Inferior parietal cortex (tissue), 1 donor: ENCODE measurements around the gene MRPL10.

Experiments
- DNase-seq: peaks from one replicate; pipeline ENCODE4 v3.0.0-alpha.2; 2016; ENCODE audit errors: extremely low spot score

The MRPL10 gene

DNA sequence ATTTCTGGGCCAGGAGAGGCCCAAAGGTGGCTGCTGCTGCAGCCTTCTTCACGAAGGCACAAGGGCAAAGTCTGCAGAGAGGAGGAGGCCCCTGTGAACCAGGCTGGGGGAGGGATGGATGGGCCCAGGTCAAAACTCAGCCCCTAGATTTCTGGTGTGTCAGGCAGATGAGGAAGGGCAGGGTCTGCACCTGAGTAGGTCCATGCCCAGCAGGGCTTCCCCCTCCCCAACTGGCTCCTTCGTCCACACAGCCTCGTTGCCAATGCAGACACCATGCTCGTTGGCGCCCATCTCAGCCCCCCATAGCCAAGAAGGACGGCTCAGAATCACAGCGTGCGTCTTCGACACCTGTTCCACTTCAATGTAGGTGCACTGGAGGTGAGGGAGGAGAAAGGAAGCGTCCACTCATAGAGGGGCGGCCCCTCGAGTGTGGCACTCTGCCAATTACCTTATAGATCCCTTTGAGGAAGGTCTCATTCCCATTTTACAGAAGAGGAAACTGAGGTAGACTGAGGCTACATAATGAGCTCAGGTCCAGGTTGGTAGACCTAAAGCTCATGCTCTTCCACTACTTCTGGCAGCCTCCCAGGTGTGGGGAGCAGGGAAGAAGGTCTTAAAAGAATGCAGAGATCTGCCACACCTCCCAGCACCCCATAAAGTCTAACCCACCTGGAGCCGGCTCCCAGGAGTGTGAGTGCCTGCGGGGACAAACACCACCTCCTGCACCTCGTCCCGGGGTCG is 8.8 kb upstream of the MRPL10 start:
- DNase-seq: no peak

DNA sequence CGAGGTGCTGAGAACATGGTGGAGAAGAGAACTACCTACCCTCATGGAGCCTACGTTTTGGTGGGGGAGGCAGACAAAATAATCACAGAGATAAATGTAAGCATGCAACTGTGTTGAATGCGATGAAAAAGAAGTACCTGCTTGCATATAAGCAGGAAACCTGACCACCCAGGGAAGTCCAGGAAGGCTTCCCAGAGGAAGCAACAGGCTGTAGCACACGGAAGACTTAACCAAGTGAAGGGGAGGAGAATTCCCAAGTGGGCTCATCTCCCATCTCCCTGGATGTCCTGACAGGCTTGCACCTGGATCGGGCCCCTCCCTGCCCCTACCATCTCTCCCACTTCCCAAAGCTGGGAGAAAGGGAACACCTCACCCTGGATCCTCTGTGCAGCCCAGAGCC is 7.7 kb upstream of the MRPL10 start:
- no peak for DNase-seq

DNA sequence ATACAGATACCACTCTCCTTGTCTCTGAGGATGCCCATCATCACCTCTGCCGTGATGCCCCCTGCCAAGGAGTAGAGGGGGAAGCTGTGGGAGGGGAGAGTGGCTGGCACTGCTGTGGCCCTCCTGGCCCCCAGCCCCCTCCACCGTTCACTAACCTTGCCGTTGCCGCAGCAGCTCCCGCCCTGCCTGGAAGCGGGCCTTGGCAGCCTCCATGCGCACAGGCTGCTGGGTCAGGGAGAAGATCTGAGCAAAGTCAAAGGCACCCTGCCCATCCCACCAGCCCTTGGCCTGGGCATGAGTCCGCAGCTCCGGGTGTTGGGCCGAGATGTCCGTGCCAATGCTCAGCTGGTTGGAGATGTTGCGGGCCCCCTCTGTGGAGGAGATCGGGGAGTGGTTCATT is 7.3 kb upstream of the MRPL10 start:
- DNase-seq: no peak

DNA sequence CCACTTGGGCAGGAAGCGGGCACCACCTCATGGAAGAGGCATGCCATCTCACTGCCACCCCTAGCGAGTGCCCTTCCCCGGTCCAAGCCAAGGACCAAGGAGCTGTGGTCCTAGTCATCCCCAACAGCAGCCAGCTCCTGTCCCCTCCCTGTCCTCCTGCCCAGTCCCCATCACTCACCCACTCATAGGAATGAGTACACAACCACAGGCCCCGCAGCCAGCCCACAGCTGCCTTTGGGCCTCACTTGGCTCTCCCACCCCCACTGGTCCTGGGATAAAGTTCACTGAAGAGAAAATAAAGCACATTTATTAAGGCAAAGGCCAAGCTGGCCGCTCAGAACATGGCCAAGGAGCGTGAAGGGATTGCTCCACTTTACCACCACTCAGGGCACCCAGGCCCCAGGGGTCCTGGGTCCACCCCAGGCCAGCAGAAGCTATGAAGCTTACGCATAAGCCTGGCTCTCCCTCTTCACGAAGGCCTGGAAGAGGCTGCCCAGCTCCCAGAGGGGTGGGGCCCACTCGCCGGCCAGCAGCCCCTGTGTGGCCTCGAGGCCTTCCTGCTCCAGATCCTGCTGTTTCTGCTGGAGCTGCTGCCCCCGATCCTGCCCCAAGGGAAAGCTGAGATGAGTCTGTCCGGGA is 6.2 kb upstream of the MRPL10 start:
- DNase-seq: no peak

DNA sequence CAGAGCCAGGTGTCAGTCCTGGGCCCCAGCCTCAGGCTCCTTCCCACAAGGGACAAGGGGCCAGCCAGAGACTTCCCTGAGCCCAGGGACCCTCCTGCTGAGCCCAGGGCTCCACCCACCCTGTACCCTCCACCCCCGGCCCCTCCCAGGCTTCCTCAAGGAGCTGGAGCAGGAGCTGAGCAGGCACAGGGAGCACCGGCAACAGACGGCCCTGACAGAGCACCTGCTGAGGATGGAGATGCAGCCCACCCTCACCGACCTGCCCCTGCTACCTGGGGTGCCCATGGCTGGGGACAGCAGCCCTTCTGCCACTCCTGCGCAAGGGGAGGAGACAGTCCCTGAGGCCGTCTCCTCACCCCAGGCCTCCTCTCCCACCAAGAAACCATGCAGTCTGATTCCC is 5.3 kb upstream of the MRPL10 start:
- DNase-seq: no peak

DNA sequence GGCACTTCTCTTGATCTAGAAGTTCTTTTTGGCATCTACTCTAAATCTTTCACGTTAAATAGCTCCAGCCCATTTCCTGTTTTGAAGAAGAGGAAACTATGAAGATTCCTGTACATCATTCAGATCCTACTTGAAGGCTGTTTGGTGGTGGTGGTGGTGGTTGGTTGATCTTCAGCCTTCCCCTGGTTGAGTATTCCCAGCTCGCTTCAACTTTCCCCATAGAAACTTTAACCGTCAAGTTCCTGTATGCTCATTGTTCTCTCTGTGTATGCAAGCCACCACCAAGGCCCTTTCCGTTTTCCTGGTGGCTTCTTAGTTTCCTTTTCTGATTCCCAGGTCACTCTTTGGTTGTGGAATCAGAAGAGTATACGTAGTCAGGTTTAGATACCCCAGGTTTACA is 3.4 kb upstream of the MRPL10 start:
- DNase-seq: no peak

DNA sequence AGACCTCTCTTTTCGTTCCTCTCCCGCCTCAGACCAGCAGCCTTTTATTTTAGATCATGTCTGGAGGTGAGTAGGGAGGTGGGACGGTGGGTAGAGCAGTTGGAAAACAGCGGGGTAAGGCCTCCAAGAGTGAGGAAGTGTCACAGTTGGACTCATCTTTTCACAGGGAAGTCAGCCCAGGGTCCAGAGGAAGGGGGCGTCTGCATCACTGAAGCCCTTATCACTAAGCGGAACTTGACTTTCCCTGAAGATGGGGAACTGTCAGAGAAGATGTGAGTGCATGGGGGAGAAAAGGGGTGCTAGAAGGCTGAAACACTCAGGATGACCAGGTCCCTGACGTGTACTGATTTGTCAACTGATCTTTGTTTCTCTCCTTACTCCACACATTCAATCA is 590 bp upstream of the MRPL10 start:
- no peak for DNase-seq

DNA sequence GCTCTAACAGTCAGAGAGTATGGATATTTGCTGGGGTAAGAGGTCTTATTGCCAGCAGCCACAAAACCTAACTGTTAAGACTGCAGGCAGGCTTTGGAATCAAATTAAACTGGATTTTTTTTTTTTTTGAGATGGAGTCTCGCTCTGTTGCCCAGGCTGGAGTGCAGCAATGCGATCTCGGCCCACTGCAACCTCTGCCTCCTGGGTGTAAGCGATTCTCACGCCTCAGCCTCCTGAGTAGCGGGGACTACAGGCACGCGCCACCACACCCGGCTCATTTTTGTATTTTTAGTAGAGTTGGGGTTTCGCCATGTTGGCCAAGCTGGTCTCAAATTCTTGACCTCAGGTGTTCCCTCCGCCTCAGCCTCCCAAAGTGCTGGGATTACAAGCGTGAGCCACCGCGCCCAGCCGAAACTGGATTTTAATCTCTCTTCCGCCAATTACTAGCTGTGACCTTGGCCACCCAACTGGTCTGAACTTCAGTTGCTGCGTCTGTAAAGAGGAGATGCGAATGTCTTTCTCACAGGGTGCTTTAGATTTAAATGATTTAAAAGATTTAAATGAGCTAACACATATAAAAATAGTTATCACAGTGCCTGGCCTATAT is 842 bp downstream of the MRPL10 start:
- no peak for DNase-seq

DNA sequence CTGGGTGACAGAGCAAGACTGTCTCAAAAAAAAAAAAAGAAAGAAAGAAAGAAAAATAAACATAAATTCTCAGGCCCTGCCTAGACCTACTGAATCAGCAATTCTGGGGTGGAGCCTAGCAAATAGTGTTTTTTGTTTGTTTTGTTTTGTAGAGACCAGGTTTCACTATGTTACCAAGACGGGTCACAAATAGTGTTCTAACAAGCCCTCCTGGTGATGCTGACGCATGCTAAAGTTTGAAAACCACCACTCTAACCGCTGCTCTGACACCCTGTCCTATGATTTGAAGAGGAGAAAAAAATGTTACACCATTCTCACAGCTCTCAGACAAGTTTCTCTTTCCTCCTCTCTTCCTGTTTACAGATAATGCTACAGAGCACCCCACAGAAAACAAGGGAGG is 1.5 kb downstream of the MRPL10 start:
- no peak for DNase-seq

DNA sequence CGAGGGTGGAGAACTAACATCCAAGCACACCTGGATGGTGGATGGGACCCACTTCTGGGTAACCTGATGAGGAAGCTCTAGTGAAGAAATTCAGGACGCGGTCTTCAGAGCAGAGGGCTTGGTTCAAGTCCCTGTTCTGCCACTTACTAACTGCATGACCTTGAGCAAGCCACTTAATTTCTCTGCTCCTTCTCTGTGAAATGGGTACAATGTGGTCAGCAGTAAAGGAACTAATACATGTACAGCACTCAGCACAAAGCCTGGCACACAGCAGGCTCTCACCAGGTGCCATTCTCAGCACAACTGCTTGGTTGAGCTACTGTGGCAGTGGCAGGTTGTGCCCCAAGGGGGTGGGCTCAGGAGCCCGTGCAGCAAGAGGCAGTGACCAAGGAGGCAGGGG is 7.8 kb downstream of the MRPL10 start:
- DNase-seq: no peak

DNA sequence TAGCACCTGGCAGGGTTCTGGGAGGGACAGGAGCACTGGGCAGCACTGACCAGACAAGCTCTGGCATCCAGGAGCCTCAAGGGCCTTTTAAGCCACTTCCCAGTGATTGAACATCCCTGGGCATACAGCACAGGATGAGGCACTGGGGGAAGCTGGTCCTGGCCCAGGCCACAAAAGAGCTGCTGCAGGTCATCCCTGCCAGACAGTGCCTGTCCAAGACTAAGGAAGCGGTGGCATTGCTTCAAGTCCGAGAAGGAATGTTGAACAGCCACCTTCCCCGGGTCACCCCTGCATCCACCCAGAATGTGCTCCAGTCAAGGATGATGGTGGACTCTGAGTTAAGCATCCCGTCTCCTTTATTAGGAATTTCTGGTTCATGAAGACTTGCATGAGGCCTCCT is 8.6 kb downstream of the MRPL10 start:
- no peak for DNase-seq

DNA sequence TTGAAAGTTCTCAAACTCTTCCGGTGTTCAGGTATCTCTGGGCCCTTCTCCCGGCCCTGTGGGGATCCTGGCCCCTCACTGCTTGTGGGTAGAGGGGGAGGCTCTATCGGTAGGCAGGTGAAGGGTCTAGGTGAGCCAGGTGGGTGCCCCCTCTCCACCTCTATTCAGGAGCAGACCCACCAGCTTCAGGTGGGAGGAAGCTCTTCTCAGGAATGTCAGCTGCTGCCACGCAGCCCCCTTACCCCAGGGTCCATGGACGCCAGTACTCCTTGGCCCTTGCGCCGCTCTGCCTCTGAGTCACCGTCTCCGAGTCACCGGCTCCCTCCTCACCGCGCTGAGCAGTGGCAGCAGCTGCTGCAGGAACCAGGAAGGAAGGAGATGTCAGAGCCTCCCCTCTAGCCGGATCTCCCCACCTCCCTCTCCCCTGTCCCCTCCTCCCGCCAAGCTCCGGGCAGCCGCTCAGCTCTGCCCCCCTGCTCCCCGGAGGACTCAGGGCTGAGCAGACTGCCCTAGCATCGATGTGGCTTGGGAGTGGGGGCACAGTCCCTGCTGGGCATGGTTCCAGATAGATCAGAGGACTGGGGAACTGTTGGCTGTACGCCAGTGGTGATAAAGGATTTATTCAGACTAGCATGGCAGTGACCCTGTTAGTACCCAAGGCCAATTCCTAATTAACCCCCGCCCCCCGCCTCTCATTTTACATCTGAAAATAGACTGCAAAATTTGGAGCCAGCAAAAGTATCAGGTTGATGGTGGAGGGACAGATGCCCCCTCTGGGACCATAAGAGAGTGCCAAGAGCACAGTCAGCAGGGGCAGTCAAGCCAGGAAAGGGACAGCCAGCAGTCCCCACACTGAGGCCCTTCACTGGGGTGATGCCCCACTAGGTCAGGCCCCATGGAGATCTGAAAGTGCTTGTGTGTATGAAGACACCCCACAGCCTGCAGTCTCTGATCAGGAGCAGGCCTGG is 9.6 kb downstream of the MRPL10 start, which contains the start of gene OSBPL7:
TSS of gene OSBPL7 (minus strand) at position 371 of the 968 bp plus-strand sequence. CDS start 1,516 bp downstream, outside the sequence.
- DNase-seq: peak; percentile 72

DNA sequence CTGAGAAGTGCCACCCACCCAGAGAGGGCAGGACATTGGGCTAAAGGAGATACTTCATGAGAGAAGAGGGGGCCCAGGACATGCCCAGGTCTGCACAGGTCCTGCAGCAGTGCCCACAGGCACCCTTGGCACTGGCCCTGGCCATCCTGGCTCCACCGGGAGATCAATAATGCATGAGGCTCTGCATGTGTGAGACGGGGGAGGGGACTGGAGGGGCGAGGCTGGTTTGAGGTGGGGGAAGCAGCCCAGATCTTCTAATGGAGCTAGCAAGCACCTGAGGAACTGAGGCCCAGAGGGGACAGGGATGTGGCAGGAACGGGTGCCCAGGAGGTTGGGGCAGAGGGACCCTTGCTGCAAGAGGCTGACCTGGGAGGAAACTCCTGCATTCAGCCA is 10.3 kb downstream of the MRPL10 start:
- no peak for DNase-seq

DNA sequence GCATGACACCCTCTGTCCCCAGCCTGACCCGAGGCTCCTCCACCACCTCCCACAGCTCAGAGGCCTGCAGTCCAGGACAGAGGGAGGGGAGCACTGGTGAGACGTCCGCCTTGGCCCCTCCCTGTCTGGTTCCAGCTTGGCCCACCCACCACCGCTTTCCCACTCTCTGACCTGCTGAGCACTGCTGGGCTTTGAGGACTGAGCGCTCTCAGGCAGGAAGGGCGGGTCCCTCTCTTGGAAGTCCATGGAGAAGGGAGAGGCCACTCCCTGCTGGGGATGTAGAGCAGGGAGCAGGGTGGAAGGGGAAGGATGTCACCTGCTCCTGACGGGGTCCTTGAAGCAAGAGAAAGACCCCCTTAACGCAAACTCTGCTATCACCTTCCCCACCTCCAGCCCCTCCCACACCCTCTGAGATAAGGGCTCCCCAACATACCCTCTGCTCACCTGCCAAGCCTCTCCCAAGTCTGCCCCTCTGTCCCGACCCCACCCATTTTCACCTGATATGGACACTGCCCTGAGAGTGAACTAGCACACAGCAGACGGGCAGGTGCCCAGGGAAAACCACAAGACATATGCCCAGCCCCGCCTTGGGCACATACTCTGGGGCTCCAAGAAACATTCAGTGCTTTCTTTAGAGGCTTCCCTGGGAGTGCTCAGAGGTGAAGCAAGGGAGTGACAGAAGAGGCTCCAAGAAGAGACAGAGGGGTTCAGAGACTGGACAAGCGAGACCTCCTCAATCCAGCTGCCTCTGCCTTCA is 11.1 kb downstream of the MRPL10 start:
- no peak for DNase-seq

DNA sequence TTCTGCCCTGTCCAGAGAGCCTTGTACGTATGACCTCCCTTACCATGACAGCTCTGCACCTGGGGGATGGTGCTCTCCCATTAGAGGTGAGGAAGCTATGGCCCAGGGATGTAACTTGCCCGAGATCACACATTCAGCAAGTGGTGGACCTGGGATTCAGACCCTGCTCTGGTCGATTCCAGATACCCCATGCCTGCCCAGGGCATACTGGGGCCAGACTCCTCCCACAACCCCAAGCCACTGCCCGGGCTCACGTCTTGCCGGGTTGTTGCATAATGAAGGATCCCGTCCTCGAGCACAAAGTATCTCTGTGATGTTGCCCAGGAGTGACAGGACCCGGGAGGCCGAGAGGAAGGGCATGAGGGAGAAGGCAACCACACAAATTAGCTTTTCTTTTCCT is 11.9 kb downstream of the MRPL10 start:
- DNase-seq: no peak

DNA sequence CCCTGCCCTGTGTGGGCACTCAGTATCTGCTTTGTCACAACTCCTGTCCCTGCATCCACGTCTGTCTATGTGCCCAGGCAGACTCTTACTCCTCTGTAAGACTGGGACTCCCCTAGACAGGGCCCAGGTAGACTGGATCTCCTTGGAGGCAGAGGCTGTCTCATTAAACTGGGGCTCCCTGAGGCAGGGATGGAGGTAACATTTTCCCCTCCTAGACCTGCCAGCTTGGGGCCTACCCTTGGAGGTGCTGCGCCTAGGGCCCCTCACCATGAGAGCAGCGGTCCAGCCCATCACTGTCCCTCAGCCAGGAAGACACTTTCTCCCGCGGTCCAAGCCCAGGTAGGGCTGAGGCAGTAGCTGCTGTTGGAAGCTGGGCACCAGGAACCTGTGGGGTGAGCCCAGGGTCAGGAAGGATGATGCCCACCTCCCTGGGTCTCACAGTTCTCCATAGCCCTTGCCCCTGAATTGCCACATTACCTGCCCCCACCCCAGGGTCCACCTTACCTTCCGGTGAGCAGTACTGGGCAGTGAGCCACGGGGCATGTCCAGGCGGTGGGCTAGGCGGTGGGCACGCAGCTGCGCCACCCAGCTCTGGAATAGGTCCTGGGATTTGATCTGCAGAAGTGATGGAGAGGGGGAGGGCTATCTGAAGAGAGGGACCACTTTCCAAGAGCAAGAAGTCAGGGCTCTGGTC is 13.2 kb downstream of the MRPL10 start:
- no peak for DNase-seq

DNA sequence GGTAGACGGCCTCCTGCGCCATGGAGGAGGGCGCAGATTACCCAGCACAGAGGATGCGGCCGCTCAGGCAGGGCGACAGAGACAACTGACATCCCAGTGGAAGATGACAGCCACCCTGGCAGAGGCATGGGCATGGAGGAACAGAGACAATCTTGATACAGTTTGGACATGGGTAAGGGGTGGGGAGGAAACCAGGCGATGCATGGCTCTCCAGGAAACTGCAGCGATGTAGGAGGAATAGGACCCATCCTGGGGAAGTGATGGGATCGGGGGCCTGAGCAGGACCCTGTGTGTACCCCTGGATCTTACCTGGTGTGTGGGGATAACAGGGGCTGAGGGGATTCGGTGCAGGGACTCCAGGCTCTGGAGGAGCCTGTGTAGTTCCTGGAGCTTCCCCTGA is 14.4 kb downstream of the MRPL10 start:
- DNase-seq: no peak

DNA sequence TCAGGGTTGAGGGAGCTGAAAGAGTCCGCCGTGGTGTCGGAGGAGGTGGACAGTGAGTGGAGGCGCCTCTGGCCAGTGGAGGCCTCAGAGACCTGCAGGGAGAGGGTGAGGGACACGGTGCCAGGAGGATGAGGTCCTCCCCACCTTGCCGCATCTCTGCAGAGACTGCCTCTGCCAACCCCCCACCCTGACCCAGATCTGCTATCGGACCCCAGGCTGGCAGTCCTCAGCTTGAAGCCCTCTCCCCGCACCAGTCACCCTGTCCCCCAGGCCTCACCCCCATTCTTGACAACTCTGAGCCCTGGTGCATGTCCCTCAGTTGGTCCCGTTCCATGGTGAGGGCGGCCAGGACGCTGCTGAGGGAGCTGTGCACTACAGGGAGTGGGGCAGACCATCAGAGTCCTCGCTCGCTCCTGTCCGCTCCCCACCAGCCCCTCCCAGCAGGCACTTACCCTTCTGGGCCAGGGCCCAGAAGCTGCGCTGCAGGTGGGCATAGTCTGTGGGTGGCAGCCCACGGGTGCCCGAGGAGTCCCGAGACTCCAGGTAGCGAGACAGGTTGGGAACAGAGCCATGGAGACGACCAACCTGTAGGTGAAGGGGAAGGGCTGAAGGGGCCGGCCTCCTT is 15.1 kb downstream of the MRPL10 start:
- no peak for DNase-seq

DNA sequence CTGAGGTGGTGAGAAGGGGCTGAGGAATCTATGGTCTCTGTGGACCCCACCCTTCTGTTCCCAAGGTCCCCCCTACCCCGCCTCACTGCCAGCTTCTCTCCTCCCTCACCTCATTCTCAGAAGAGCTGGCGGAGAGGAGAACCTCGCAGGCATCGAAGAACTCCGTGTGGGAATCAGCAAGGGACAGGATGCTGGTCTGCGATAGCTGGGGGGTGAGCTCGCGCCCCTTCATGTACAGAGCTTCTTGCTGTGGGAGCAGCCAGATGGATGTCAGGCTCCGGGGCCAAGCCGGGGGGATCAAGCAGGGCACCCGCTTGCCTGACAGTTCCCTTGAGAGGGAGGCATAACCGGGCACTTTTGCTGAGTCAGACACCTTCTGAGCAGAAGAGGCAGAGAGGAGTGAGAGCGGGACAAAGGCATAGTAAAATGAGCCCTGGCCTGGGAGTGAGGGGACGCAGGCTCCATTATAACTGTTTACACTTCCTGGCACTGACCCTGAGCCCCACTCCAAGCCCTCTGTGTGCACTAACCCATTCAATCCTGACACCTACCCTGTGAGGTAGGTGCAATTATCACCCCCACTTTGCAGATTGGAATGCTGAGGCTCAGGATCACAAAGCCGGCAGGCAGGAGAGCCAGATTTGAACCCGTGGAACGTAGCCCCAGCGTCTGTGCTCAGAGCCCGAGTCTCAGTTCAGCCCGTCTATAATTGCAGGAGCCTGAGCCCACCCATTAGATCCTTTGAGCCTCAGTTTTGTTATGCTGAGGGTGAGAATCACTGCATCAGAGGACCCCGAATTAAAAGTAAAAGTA is 16.0 kb downstream of the MRPL10 start:
- DNase-seq: no peak
